Small intestine (tissue), 16 donors: Measurements from ENCODE around the gene TMEM198. TPM values are rescaled to one million over a fixed set of nuclear protein-coding genes. Genes with fewer than 3 reads are reported as not detected.

Source experiments
- DNase-seq, 2 donors: peaks; one replicate each; pipeline versions ENCODE4 v3.0.0 to v3.0.0-alpha.2; 2013
- FAIRE-seq: peaks from 2 replicates; lab custom pipeline; 2012; peaks lifted over from hg19 to GRCh38; lab: Jason Lieb, UNC
- H3K27ac ChIP-seq, 3 donors: one replicate each; pipeline ENCODE4 v1.5.1; 2013; ENCODE audit warnings: low read length in 2 of 3, mild to moderate bottlenecking in 2 of 3, control low read depth in 1 of 3, inconsistent platforms in 1 of 3, low read depth in 1 of 3, moderate library complexity in 1 of 3
- H3K27me3 ChIP-seq, 3 donors: one replicate each; pipeline ENCODE4 v1.6.1; 2013; ENCODE audit warnings: low read length in 3 of 3, inconsistent platforms in 1 of 3; ENCODE audit not compliant: control insufficient read depth in 3 of 3, insufficient read depth in 3 of 3
- H3K36me3 ChIP-seq, 3 donors: one replicate each; pipeline ENCODE4 v1.6.1; 2013; ENCODE audit warnings: low read length in 3 of 3, inconsistent platforms in 1 of 3, low read depth in 1 of 3, mild to moderate bottlenecking in 1 of 3, moderate library complexity in 1 of 3; ENCODE audit not compliant: control insufficient read depth in 3 of 3, insufficient read depth in 2 of 3
- H3K4me1 ChIP-seq, 3 donors: one replicate each; pipeline ENCODE4 v1.6.1; 2013; ENCODE audit warnings: low read length in 2 of 3, inconsistent platforms in 1 of 3, low read depth in 1 of 3, mild to moderate bottlenecking in 1 of 3, moderate library complexity in 1 of 3; ENCODE audit not compliant: control insufficient read depth in 3 of 3, insufficient read depth in 2 of 3
- H3K4me3 ChIP-seq, 3 donors: one replicate each; pipeline ENCODE4 v1.5.1; 2013; ENCODE audit warnings: low read length in 3 of 3, control low read depth in 1 of 3, inconsistent platforms in 1 of 3, low read depth in 1 of 3, mild to moderate bottlenecking in 1 of 3, moderate library complexity in 1 of 3
- H3K9me3 ChIP-seq, 2 donors: one replicate each; pipeline ENCODE4 v1.6.1; 2013; ENCODE audit warnings: low read depth in 1 of 2, low read length in 1 of 2; ENCODE audit not compliant: control insufficient read depth in 2 of 2, insufficient read depth in 1 of 2
- WGBS, 3 donors: extraction: QIAGEN DNeasy Blood & Tissue Kit; methylation state at CpG; one replicate each; pipeline ENCODE4 v1.1.7; 2013; 5-methylcytosine and 5-hydroxymethylcytosine counted together
- long read RNA-seq, 10 donors: transcript quantifications; one replicate each; lab custom pipeline, GENCODE V29; 2026
- polyA plus RNA-seq, 4 donors: library from polyadenylated mRNA; stranded (reverse) in 3 of 4; unstranded in 1 of 4; fragments of 200-250 nt in 3 of 4; fragments of 120-200 nt in 1 of 4; gene quantifications; one replicate each; pipeline versions ENCODE4 v1.2.1 to v1.2.3, GENCODE V29; 2013
- donor health status: healthy with polysubstance abuse.
- donor health status: control.
- donor health status: control.
- donor health status: Bipolar disorder and iron deficiency.
- donor health status: healthy.

Gene TMEM198
- 10 to 100 TPM in 2 of 4 donors, 1 to 10 TPM in 2; 1.8 to 23.5 (median 14.8) TPM for polyA plus RNA-seq
- long read RNA-seq, donor 1, result 0 reads
- long read RNA-seq, donor 2, result 0 reads
- long read RNA-seq, donor 3, partial matches to known transcripts, result 0 of 1 reads
- long read RNA-seq, donor 3, other reads (novel, unspliced or antisense), result 0 of 1 reads
- long read RNA-seq, donor 4, result 0 reads
- long read RNA-seq, donor 5, partial matches to known transcripts, result 24 of 24 reads
- long read RNA-seq, donor 5, other reads (novel, unspliced or antisense), result 0 of 24 reads
- long read RNA-seq, donor 6, partial matches to known transcripts, result 5 of 8 reads
- long read RNA-seq, donor 6, other reads (novel, unspliced or antisense), result 0 of 8 reads
- long read RNA-seq, donor 7, result 0 reads
- long read RNA-seq, donor 8, result 0 reads
- long read RNA-seq, donor 9, partial matches to known transcripts, result 0 of 1 reads
- long read RNA-seq, donor 9, other reads (novel, unspliced or antisense), result 0 of 1 reads
- long read RNA-seq, donor 10, partial matches to known transcripts, result 0 of 3 reads
- long read RNA-seq, donor 10, other reads (novel, unspliced or antisense), result 0 of 3 reads

DNA sequence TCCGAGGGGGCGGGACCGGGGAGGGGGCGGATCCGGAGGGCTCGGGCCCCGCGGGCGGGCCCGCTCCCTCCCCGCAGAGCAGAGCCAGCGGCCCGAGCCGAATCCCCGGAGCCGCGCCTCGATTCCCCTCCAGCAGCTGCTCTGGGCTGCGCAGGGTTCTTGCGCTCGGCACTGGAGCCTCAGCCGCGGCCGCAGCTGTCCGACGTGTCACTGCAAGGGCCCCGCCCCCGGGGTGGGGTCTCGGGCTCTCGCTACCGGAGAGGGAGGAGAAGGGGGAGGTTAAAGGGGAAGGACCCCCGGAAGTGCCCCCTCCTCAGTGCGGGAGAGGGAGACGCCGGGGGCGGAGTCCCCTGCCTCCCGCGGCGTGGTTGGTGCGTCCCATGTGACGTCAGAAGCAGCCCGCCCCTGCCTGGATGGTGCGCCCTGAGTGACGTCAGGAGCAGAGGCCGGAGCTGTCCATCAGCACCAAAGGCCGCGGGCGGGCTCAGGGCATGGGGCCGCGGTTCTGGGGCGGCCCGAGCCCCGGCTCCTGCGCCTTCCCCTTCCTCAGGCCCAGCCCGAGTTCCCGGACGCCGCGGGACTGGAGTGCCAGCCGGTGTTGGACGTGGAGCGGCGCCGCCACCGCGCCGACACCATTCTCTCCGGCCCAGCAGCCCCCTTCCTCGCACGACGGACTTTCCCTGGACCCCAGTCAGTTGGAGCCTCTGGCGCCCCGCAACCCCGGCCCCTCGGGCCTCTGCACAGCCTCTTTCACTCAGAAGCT is at the start of gene TMEM198, which contains the start of gene CHPF:
Gene TMEM198 (plus strand): TSS at position 433 of the 763 bp plus-strand sequence. CDS start 700 bp downstream, outside the sequence.
Gene CHPF (minus strand): TSS at position 214 of the 763 bp plus-strand sequence. CDS start 271 bp downstream, outside the sequence.
- peak within 1 kb of the TSS; percentile 84 to 96 (median 96) for H3K27ac ChIP-seq
- H3K27me3 ChIP-seq, result no peaks in the 10 kb centered on the region
- peak within 1 kb of the TSS; percentile 60 to 81 (median 65) for H3K4me3 ChIP-seq
- DNase-seq, result peak; percentile 95 to 99
- peaks cover 4 to 49% (median 5%) of the 10 kb centered on the region in 3 donors for H3K4me1 ChIP-seq
- no peak for FAIRE-seq
- H3K9me3 ChIP-seq, result no peaks in the 10 kb centered on the region
- WGBS, 3 donors, result 0 to 1% (median 1%) methylated on average over 50 to 75 of the region's 75 CpGs
- peaks cover 3 to 49% (median 9%) of the 10 kb centered on the region in 3 donors for H3K36me3 ChIP-seq

DNA sequence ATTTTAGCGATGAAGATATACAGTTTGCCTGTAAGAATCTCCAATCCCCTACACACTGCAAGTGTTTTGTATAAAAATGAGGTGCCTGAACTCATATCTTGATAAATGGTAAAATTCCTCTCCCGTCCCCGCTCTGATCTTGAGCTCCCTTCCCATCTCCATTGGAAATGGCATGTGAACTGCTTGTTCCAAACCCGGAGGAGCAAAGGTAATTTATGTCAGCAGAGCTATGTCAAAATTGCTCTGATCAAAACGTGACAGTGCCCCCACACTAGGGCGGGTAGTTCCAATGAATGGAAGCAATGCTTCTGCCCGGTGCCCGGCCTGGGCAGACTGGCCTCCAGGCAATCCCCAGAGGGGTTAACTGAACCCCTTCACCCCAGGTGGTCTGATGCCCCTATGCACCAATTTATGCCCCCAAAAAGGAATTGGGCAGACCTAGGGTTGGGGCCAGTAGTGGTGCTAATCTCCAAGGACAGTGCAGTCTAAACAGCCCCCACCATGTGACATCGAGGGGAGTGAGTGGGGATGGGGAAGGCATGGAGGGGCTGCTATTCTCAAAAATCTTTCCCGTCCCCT is 48.8 kb upstream of the TMEM198 start:
- H3K4me3 ChIP-seq, result no peak overlapping the region
- peaks cover 0 to 7% (median 0%) of the 10 kb centered on the region in 3 donors for H3K36me3 ChIP-seq
- peaks cover 3 to 39% (median 4%) of the 10 kb centered on the region in 3 donors for H3K4me1 ChIP-seq
- DNase-seq, result no peak
- H3K9me3 ChIP-seq, result no peaks in the 10 kb centered on the region
- no peak for FAIRE-seq
- peaks cover 0 to 73% (median 10%) of the 10 kb centered on the region in 3 donors for H3K27me3 ChIP-seq
- no peak overlapping the region for H3K27ac ChIP-seq
- WGBS, 3 donors, result 15 to 29% (median 18%) methylated on average over 10 of the region's 10 CpGs

DNA sequence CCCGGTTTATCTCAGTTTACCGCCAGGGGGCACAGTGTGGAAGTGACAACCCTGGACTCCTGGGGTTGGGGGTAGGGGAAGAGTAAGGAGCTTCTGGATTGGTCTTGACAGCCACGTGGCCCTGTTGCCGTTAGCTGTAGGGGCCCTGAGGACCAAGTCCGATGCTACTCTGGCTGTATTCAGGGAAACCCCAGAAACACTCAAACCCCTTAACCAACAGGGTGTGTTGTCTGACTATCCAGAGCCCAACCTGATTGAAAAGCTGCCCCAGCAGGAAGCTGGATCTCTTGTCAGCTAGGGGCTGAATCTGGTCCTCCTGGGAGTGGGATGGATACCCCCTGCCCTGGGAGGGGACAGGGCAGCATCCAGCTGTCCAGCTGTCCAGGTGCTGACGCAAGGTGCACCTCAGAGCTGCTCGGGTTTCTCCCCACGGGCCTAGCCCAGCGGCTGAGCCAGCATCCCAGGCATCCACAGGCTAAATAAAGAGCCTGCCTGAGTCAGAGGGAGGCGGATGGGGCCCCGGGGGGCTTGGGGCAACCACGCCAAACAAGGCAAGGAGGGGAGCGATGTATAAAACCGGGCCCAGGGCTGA is 48.2 kb upstream of the TMEM198 start:
- FAIRE-seq (no peak), DNase-seq (peak; percentile 53 to 63)
- H3K27ac ChIP-seq, result no peak overlapping the region
- H3K27me3 ChIP-seq, result peaks cover 0 to 69% (median 10%) of the 10 kb centered on the region in 3 donors
- WGBS, 3 donors, result 17 to 22% (median 22%) methylated on average over 13 to 14 of the region's 14 CpGs
- no peaks in the 10 kb centered on the region for H3K9me3 ChIP-seq
- peaks cover 4 to 42% (median 7%) of the 10 kb centered on the region in 3 donors for H3K4me1 ChIP-seq
- H3K36me3 ChIP-seq, result peaks cover 0 to 4% (median 0%) of the 10 kb centered on the region in 3 donors
- H3K4me3 ChIP-seq, result no peak overlapping the region

- Histone ChIP-seq H3K9me3 (no peaks in the 10 kb centered on the region), H3K4me1 (peaks cover 4 to 49% (median 7%) of the 10 kb centered on the region in 3 donors), H3K27ac (no peak overlapping the region), H3K4me3 (peak overlapping the region in 1 of 3 donors; percentile 77), H3K27me3 (peaks cover 0 to 69% (median 10%) of the 10 kb centered on the region in 3 donors), H3K36me3 (peaks cover 0 to 9% (median 0%) of the 10 kb centered on the region in 3 donors)
- no peak for FAIRE-seq
- DNase-seq, result no peak
- 25 to 27% (median 27%) methylated on average over 19 to 20 of the region's 20 CpGs for WGBS, 3 donors
Observed at GRCh38 chr2:219496247-219496824, 47.5 kb upstream of the TMEM198 start.

- Histone ChIP-seq H3K36me3 (peaks cover 0 to 15% (median 0%) of the 10 kb centered on the region in 3 donors), H3K4me1 (peaks cover 4 to 55% (median 7%) of the 10 kb centered on the region in 3 donors), H3K4me3 (peak overlapping the region in 2 of 3 donors; percentile 77 to 79), H3K27me3 (peaks cover 0 to 64% (median 10%) of the 10 kb centered on the region in 3 donors), H3K27ac (no peak overlapping the region), H3K9me3 (no peaks in the 10 kb centered on the region)
- DNase-seq (peak; percentile 19 to 53), FAIRE-seq (no peak)
- 8 to 11% (median 9%) methylated on average over 38 to 61 of the region's 61 CpGs for WGBS, 3 donors
Observed at GRCh38 chr2:219496825-219497494, 46.9 kb upstream of the TMEM198 start.

DNA sequence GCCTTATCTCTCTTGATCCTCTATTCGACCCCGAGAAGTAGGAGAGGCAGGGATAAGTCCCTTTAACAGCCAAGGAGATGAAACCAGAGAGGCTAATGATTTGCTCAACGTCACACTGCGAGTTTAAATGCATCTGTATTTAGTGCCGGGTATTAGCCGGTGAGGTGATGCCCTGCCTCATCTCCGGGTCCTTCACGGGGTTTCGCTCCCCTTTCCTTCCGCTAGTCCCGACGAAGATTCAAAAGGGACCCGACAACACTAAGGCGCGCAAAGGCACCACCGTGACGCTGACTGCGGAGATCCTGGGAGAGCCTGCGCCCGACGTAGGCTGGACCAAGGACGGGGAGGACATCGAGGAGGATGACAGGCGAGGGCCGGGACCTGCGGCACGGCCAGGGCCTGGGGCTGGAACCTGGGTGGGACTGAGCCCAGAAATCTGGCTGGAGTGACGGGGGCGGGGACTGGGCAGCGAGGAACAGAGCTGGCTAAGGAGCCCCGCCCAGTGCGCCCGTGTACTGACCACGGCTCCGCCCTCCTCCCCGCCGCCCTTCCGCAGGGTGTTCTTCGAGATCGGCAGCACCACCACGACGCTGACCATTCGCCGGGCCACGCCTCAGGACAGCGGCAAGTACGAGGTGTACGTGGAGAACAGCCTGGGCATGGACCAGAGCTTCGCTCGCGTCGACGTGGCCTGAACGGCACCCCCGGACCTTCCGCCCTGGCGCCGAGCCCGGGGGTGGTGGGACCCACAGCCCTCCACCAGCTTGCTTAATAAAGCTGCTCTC is 46.1 kb upstream of the TMEM198 start:
- H3K27me3 ChIP-seq, result peaks cover 0 to 56% (median 10%) of the 10 kb centered on the region in 3 donors
- peaks cover 0 to 22% (median 0%) of the 10 kb centered on the region in 3 donors for H3K36me3 ChIP-seq
- H3K4me1 ChIP-seq, result peaks cover 4 to 55% (median 7%) of the 10 kb centered on the region in 3 donors
- H3K9me3 ChIP-seq, result no peaks in the 10 kb centered on the region
- peak overlapping the region; percentile 44 to 79 (median 77) for H3K4me3 ChIP-seq
- DNase-seq, result peak; percentile 81 to 89
- WGBS, 3 donors, result 0 to 2% (median 2%) methylated on average over 55 to 59 of the region's 59 CpGs
- peak overlapping the region; percentile 94 to 99 (median 99) for H3K27ac ChIP-seq
- no peak for FAIRE-seq
